GM21529 (cell line): Measurements from ENCODE around the gene FGF12.

Experiments
- ATAC-seq: cut with Tn5 transposase; IDR thresholded peaks from one replicate; pipeline ENCODE4 v1.9.1; 2021; ENCODE audit not compliant: unreplicated experiment

The FGF12 gene

GRCh38 chr3:192212335-192212734 lies 515.0 kb downstream of the FGF12 start:
- ATAC-seq: peak; percentile 56

- ATAC-seq: no peak
These were observed 519.7 kb downstream of the FGF12 start for GRCh38 chr3:192207651-192208050.

- no peak for ATAC-seq
These were observed 520.1 kb downstream of the FGF12 start for GRCh38 chr3:192207239-192207638.

- no peak for ATAC-seq
These were observed 533.3 kb downstream of the FGF12 start for GRCh38 chr3:192194085-192194484.

- peak; percentile 97 for ATAC-seq
These were observed 539.0 kb downstream of the FGF12 start for GRCh38 chr3:192188218-192188835.

- ATAC-seq: no peak
These were observed 539.8 kb downstream of the FGF12 start for GRCh38 chr3:192187485-192188051.

GRCh38 chr3:192186498-192186897 lies 540.8 kb downstream of the FGF12 start:
- ATAC-seq: no peak

GRCh38 chr3:192186045-192186444 lies 541.3 kb downstream of the FGF12 start:
- no peak for ATAC-seq

- no peak for ATAC-seq
These were observed 544.2 kb downstream of the FGF12 start for GRCh38 chr3:192183109-192183508.

- ATAC-seq: no peak
These were observed 546.2 kb downstream of the FGF12 start for GRCh38 chr3:192181151-192181550.

- no peak for ATAC-seq
These were observed 550.0 kb downstream of the FGF12 start for GRCh38 chr3:192177383-192177782.

GRCh38 chr3:192174283-192174682 lies 553.1 kb downstream of the FGF12 start:
- ATAC-seq: no peak

- no peak for ATAC-seq
These were observed 556.1 kb downstream of the FGF12 start for GRCh38 chr3:192171213-192171612.

GRCh38 chr3:192170659-192171058 lies 556.7 kb downstream of the FGF12 start:
- no peak for ATAC-seq

GRCh38 chr3:192170031-192170430 lies 557.3 kb downstream of the FGF12 start:
- no peak for ATAC-seq

- no peak for ATAC-seq
These were observed 557.9 kb downstream of the FGF12 start for GRCh38 chr3:192169332-192169915.

GRCh38 chr3:192168202-192168601 lies 559.1 kb downstream of the FGF12 start:
- no peak for ATAC-seq

- no peak for ATAC-seq
These were observed 561.8 kb downstream of the FGF12 start for GRCh38 chr3:192165552-192165951.

- no peak for ATAC-seq
These were observed 565.7 kb downstream of the FGF12 start for GRCh38 chr3:192161661-192162060.

GRCh38 chr3:192156382-192156781 lies 571.0 kb downstream of the FGF12 start:
- no peak for ATAC-seq

GRCh38 chr3:192155194-192155593 lies 572.1 kb downstream of the FGF12 start:
- ATAC-seq: no peak

- ATAC-seq: no peak
These were observed 594.1 kb downstream of the FGF12 start for GRCh38 chr3:192133271-192133670.
